ENCODE results near the gene C1QTNF8.

C1QTNF8 gene

GRCh38 chr16:1119766-1120576, 23.9 kb upstream of the C1QTNF8 start:
- no peak for DNase-seq (ENCODE audit: low read depth)
- no peak for TF ChIP-seq CTCF (conservative IDR thresholded peaks at IDR 0.05; ENCODE audit: control insufficient read depth, insufficient read depth, low read depth, low read length)
- H3K4me3 ChIP-seq (ENCODE audit: control insufficient read depth, low read depth, low read length) = no peak overlapping the region

GRCh38 chr16:1119129-1119528, 23.1 kb upstream of the C1QTNF8 start:
- no peak overlapping the region for H3K4me3 ChIP-seq (ENCODE audit: control insufficient read depth, low read depth, low read length)
- DNase-seq (ENCODE audit: low read depth) = no peak
- no peak for TF ChIP-seq CTCF (conservative IDR thresholded peaks at IDR 0.05; ENCODE audit: control insufficient read depth, insufficient read depth, low read depth, low read length)

GRCh38 chr16:1117926-1118325, 21.9 kb upstream of the C1QTNF8 start:
- no peak overlapping the region for H3K4me3 ChIP-seq (ENCODE audit: control insufficient read depth, low read depth, low read length)
- DNase-seq (ENCODE audit: low read depth) = no peak
- TF ChIP-seq CTCF (conservative IDR thresholded peaks at IDR 0.05; ENCODE audit: control insufficient read depth, insufficient read depth, low read depth, low read length) = no peak

GRCh38 chr16:1117176-1117900, 21.3 kb upstream of the C1QTNF8 start:
- DNase-seq (ENCODE audit: low read depth) = no peak
- H3K4me3 ChIP-seq (ENCODE audit: control insufficient read depth, low read depth, low read length) = no peak overlapping the region
- TF ChIP-seq CTCF (conservative IDR thresholded peaks at IDR 0.05; ENCODE audit: control insufficient read depth, insufficient read depth, low read depth, low read length) = no peak

- no peak overlapping the region for H3K4me3 ChIP-seq (ENCODE audit: control insufficient read depth, low read depth, low read length)
- TF ChIP-seq CTCF (conservative IDR thresholded peaks at IDR 0.05; ENCODE audit: control insufficient read depth, insufficient read depth, low read depth, low read length) = no peak
- no peak for DNase-seq (ENCODE audit: low read depth)
These were observed 20.6 kb upstream of the C1QTNF8 start for GRCh38 chr16:1116693-1117077.

GRCh38 chr16:1113889-1114526, 18.0 kb upstream of the C1QTNF8 start:
- DNase-seq (ENCODE audit: low read depth) = no peak
- no peak for TF ChIP-seq CTCF (conservative IDR thresholded peaks at IDR 0.05; ENCODE audit: control insufficient read depth, insufficient read depth, low read depth, low read length)
- no peak overlapping the region for H3K4me3 ChIP-seq (ENCODE audit: control insufficient read depth, low read depth, low read length)

Data from fibroblast of mammary gland (primary cell).